Sigmoid colon (tissue), 4 donors: ENCODE data around the gene HOXB2.

Experiments
- EP300 ChIP-seq, 4 donors: sonication (generic); formaldehyde crosslinking; IDR thresholded peaks; one replicate each; pipeline ENCODE4 v1.6.1; 2017; ENCODE audit warnings: antibody characterized with exemption in 4 of 4
- POLR2A ChIP-seq, 2 donors: fragments of 450-650 bp; IDR thresholded peaks; one replicate each; pipeline ENCODE4 v1.6.1; 2016; ENCODE audit warnings: antibody characterized with exemption in 2 of 2, mild to moderate bottlenecking in 2 of 2, moderate library complexity in 2 of 2
- POLR2AphosphoS5 ChIP-seq, 4 donors: sonication (generic); formaldehyde crosslinking; IDR thresholded peaks; one replicate each; pipeline ENCODE4 v1.6.1; 2017; ENCODE audit warnings: antibody characterized with exemption in 4 of 4
- TF ChIP-seq, protein P1 (sequence below), 4 experiments: fragments of 450-650 bp in 3 of 4; fragments of 200-600 bp in 1 of 4; IDR thresholded peaks; one replicate each; pipeline ENCODE4 v1.5.1; 2016 to 2019; ENCODE audit warnings: antibody characterized with exemption in 4 of 4, mild to moderate bottlenecking in 3 of 4, moderate library complexity in 2 of 4

DNA sequence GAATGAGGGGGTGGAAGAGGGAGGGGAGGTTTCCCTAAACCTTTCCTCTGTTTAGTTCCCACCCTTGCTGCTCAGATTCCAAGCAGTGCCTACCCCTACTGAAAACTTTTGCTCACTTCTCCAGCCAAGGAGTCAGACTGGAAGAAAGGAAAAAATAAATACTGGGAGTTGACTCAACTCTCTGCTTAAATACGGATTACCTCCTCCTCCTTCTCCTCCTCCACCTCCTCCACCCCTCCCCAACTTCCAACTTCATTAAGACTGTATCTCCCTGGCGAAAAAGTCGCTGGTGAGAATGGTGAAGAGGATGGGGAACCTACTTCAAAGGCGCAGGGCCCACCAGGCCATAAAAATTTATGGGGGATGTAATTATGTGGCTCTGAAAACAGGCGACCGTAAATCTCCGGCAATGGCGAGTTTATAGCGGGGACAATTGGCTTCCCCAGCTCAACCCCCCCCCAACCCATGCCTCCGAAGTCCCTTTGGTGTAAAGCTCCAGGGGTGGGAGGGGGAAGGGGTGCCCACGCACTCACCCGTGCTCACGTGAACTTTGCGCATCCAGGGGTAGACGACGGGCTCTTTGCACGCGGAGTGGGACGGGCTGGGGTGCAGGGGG, 32.5 kb upstream of the HOXB2 start:
- TF ChIP-seq, protein P1, sequence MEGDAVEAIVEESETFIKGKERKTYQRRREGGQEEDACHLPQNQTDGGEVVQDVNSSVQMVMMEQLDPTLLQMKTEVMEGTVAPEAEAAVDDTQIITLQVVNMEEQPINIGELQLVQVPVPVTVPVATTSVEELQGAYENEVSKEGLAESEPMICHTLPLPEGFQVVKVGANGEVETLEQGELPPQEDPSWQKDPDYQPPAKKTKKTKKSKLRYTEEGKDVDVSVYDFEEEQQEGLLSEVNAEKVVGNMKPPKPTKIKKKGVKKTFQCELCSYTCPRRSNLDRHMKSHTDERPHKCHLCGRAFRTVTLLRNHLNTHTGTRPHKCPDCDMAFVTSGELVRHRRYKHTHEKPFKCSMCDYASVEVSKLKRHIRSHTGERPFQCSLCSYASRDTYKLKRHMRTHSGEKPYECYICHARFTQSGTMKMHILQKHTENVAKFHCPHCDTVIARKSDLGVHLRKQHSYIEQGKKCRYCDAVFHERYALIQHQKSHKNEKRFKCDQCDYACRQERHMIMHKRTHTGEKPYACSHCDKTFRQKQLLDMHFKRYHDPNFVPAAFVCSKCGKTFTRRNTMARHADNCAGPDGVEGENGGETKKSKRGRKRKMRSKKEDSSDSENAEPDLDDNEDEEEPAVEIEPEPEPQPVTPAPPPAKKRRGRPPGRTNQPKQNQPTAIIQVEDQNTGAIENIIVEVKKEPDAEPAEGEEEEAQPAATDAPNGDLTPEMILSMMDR (IDR thresholded peaks at IDR 0.05), result no peak
- TF ChIP-seq POLR2A (IDR thresholded peaks at IDR 0.05) (peak in 1 of 2 donors; percentile 4), POLR2AphosphoS5 (IDR thresholded peaks at IDR 0.05) (peak in 3 of 4 donors; percentile 2 to 53 (median 43)), EP300 (IDR thresholded peaks at IDR 0.05) (no peak)
